HG03354 (cell line): ENCODE measurements around the gene CAMKMT.

Experiments
- ATAC-seq: cut with Tn5 transposase; IDR thresholded peaks from one replicate; pipeline ENCODE4 v1.9.1; 2021; ENCODE audit warnings: mild to moderate bottlenecking; ENCODE audit not compliant: unreplicated experiment, poor library complexity, severe bottlenecking

Gene CAMKMT

DNA sequence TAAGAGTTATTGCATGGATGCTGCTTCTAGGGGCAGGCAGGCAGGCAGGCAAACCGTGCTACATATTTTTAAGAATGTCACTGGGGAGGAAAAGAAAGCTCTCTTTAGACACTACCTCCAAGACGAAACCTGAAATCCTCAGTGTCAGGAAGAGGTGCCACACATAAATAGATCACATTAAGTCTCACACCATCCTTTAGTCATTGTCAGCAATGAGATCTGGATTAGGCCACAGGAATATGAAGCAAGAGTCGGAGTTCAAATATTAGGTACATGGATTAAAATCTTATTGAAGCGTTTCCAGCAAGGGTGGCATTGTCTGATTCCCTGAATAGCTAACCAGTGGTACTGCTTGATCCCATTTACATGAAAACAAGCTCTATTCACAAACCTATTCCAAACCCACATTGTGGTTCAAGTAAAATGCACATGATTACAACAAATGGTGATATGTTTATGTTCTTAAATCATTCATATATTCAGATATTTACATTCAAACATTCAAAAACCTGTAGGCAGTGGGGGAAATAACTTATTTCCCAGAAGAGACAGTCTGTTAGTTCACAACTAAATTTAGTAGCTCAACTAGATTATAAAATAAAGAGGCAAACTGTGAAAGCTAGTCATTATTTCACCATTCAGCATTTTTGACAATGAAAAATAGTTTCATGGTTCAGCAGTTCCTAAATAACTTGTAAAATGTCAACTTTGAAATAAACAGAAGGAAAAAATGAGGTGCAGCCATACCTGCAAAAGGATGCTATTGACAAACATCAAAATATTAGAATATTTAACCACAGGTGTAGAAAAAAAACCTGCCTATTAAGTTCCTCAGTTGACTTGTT, 384.4 kb downstream of the CAMKMT start:
- ATAC-seq: no peak

DNA sequence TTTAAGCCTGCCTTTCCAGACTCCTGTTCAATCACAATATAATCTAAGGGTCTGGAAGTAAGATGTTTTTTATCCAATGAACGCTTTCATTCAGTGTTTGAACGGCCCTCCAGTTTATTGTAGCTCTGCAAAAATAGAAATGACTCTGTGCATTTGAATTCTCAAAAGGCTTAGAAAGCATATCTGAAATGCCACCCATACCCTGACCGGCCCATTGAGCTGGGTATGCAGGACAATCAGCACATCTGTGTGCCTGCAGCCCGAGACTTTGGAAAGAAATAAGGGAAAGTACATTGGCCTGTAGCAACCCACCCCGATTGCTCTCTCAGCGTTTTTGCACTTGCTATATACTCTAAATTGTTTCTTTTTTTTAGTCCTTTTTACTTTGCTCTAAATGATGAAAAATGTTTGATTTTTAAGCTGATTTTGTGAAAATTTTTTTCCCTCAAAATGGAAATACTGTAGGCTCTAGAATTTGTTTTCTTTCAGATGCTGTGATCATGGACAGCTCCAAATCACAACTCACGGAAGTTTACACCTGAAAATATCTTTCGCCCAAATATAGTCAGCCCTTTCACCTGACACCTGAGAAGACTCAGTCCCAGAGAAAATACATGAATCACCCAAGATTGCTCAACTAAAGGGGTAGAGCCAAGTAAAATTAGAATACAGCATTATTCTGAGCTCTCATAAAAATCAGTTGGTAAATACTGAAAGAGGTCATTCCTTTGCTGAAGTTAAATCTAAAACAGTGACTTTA, 385.3 kb downstream of the CAMKMT start:
- no peak for ATAC-seq

DNA sequence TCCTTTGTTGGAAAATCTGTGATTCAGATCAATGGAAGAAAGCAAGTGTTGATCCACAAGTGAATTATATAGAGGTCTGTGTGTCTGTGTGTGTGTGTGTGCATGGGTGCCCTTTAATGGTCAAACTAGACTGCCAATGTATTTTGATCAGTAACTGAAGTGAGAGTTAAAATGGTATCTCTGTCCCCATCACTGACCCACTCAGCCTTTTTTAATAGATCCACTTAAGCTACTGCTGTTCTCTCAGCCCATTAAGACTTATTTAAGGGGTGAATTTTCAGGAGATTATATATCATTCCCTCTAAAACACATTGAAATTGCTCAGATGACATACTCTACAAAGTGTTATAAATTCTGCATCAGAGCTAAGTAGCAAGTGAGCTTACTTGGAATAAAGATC, 386.0 kb downstream of the CAMKMT start:
- no peak for ATAC-seq

DNA sequence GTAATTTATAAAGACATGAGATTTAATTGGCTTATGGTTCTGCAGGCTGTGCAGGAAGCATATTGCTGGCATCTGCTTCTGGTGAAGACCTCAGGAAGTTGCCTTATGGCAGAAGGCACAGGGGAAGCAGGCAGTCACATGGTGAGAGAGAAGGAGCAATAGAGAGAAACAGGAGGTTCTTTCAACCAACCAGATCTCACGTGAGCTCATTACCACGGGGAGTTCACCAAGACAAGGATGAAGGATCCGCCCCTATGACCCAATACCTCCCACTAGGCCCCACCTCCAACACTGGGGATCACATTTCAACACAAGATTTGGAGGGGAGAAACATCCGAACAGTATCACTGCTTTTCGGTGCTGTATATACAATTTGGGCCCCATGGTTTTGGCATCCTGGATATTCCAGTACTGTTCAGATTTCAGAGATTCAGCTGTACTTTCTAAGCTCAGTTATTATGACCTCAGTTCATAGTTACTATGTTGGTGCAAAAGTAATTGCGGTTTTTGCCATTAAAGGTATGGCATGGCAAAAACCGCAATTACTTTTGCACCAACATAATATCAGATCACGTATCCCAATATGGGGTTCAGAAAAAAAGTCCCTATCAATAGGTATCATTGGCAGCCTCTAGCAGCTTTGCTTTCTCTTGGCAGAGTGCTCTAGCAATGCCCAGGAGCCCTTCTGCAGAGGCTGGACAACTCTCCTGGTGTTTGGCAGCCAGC, 390.2 kb downstream of the CAMKMT start:
- ATAC-seq: no peak

DNA sequence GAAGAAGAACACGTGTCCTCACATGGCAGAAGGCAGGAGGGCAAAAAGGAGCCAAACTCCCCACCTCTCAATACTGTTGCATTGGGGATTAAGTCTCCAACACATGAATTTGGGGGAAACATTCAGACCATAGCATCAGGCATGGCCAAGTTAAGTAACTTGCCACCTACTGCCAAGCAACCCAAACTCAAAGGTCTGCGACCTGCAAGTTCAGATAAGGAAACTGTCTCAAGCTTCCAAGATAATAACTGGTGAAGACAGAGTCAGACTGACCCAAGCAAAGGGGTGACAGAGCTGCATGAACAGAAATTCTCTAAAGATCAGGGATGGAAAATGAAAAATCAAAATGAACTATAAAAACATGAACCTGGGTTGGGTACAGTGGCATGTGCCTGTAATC, 391.0 kb downstream of the CAMKMT start:
- ATAC-seq: no peak

DNA sequence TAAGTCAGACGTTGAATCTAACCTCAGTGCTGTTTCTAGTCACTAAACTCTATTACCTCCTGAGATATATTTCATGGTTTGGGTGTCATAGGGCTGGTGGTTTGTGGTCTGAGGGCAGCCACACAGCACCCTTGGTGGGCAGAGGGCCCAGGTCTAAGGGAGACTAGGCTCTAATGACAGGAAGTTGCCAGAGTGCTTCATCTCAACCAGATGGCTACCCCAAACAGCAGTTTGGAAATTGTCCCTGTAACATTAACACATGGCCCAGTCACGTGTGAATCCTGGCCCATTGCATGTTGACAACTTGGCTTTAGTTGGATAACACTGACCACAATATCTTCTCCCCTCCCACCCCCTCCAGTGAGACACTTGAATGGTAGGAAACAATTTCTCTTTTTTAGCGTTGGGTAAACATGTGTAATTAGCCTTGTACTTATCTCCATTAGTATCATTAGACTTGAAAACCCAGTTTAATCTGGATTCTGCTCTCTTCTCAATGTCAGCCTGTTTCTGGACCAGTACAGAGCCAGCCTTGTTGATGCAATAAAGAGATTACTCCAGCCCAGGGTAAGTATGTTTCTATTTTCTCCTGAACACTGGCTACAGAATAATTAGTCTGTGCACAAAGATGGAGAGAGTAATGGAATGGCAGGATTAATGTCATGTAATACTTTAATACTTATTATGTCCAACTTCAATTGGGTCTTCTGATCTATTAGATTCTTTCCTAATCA, 392.0 kb downstream of the CAMKMT start:
- peak; percentile 76 for ATAC-seq

DNA sequence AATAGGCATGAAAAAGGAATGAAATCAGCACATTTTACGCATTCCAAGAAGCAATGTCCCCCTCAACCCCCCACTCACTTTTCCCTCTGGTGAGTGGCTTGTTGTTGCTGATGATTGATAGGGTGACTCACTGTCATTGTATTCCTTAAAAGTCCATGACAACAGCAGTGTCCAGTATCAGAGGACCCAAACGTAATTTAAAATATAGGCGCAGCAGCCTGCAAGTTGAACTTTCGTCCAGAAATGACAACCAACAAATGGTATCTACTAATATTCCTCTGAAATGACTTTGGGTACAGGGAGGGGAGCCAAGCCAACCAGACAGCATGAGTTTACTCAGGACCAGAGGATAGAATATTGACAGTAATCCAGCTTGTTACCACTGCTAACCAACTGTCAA, 396.8 kb downstream of the CAMKMT start:
- ATAC-seq: no peak

DNA sequence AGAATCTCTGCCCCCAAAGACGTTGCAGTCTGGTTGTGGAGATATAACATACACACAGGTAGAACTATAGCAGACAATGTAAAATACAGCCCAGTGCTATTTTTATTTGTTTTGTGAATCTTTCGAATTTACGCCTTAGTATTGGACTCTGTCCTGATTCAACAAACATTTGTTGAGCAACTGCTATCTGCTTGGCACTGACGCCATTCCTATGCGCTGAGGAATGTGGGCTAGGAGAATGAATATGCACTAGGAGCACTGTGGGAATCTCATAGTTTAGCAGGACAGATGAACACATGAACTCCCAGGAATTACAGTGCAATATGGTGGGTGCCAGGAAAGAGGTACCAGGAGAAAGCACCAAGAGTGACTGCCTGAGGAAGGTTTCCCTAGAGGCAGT, 398.1 kb downstream of the CAMKMT start:
- ATAC-seq: no peak

DNA sequence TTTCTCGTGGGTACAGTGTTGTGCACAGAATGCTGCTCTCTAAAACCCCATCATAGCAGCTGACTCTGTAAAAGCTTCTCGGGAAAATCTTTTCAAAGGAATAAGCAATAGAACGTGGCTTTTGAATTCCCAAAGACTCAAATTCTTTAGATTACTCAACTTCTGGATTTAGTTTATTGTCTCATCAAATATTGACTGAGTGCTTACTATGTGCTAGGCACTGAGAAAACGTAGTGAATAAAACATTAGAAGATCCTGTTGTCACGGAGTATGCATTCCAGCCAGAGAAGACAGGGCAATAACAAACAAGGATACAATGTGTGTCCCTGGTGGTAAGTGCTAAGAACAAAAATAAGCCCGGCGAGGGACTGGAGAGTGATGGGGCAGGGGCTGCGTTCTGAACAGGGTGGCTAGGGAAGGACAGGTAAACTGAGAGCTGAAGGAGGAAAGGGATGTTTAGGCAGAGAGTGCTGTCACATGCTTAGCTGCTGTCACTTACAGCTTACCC, 401.6 kb downstream of the CAMKMT start:
- no peak for ATAC-seq

DNA sequence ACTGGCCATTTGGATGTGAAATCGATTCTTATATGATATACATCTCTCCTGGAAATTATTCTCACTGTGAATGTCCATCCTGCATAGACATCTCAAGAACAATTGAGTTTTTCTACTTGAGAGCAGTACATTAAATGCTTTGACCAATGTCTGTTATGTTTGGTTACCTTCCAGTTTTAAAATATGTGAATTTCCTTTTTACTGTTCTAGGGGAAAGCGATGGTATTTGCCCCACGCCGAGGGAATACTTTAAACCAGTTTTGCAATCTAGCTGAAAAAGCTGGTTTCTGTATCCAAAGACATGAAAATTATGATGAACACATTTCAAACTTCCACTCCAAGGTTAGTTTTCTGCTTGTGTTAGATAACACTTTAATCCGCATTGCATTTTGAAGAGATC, 404.5 kb downstream of the CAMKMT start:
- ATAC-seq: no peak

DNA sequence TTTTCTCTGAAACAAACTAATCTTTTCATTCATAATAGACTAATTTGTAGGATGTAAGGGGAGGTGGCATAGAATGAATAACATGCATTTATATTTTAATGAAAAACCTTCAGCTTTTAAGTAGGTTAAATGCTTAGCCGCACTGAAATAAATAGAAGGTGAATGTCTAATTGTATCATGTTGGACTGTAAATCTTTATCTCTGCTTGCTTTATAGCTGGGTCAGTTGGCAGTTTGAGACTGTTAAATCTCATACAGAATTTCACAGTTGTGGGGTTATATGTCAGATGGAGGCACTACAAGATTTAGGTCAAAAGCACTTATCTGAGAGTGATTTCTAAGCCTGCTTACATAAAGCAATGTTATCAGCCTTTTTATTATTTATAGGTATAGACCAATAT, 405.0 kb downstream of the CAMKMT start:
- ATAC-seq: no peak

DNA sequence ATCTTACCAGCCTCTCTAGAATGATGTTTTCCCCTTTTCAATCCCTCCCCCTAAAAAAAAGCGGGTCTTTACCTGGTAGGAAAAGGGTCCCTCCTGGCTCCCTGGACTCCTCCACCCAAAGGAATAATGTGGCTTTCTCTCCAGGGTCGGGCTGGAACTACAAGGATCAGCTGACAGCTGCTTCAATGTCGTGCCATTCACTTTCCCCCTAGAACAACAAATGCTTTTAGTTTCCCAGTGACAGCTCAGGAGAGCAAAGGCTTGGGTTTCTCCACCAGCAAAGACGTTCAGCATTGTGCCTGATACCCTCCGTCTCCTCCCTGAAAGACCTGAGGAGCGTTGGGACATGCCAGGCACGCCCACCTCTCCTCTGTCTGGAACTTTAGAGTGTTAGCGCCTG, 405.9 kb downstream of the CAMKMT start:
- ATAC-seq: no peak

DNA sequence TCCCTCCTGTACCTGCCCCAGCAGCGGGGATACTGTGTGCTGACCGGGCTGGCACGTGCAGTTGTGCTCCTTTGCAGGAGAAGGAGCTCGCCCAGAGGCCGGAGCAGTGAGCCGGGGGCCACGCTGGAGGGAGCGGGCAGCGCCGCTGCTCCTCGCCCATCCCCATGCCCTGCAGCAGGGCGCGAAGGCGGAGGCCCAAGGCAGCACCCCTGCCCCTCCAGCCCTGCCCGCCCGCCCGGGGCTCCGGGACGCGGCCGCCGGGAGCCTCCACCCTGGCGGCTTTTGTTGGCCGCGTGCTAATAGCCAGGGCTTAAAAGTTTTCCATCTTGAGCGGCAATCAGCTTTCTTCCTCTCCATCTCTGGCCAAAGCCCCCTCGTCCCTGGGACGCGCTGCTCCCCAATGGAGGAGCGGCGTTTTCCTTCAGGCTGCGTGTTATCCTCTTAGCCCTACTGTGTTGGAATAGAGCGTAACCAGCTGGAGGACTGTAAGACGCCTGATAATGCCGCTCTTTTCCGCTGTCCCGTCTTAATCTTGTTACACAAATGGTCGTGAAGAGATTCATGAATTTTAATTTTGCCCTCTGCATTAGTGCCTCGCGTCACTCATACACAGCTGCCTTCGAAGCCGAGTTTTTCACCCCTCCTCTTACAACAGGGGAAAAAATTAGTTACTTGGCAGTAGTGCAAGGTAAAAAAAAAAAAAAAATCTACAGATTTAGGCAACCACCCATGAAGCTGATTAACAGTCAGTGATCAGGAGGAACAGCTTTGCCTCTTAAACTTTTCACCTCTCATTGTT, 406.9 kb downstream of the CAMKMT start:
- no peak for ATAC-seq

DNA sequence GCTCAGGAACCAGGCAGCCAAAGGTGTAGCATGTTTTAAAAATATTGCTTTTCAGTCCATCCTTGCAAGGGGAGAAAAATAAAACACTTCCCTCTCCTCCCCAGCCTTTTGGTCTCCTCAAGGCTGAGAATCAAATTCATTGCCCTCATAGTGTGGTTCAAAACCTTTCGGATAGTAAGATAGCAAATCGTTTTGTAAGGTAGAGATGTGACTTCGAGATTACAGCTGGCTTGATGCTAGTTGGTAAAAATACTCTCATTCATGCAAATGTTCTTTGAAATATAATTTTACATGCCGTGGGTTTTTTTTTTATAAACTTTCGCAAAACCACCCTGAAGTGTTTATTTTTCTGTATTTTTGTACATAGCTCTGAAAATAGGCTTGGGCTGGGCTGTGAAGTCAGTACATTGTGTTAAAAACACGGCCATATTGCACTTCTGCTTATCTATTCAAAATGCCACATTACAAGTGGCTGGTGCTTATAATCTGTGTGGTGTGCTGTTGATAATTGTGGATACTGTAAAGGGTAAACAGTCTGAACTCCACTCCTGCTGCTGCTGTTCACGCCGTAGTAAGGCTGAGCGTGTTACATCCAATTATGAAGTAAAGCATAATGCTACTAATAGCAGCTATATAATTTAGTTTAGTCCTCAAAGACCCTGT, 407.7 kb downstream of the CAMKMT start:
- no peak for ATAC-seq

DNA sequence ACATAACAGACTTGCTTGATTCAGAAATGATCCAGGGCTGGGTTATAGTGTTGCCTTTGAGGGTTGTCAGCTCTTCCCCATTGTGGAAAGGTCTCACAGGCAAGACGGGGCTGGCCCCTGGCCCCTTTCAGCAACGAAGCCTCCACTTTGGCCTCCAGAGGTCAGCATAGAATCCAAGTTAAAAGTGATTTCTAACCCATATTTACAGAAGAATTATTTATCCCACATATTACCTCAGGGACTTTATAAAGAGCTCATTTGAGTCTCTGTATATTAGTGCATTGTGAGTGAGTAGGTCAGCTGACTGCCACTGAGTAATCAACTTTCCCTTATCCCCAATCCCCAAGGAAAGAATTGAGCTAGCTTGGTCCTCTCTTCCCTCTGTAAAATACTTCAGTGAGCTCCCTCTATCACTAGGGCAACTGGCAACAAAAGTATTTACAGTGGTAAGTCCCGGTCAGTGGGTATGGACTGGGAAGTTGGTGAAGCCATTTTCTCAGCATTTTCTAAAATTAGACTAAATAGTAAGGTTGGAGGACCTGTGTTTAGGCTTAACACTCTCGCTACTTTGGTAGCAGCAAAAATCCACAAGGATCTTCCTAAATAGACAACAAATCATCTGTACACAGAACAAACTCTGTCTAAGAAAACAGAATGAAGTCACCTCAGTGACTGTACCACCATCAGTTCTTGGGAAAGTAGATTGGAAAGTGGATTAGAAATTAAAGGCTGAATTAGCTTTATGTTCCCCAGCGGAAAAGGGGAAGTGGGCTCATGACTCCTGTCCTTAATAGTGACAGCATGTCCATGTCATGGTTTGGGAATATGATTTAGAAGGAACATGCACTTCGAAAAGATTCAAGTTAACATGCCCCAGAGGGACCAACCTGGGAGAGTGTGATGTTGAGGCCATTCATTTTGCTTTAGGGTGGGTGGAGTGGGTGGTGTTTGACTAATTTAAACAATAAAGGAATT, 408.8 kb downstream of the CAMKMT start:
- ATAC-seq: no peak

DNA sequence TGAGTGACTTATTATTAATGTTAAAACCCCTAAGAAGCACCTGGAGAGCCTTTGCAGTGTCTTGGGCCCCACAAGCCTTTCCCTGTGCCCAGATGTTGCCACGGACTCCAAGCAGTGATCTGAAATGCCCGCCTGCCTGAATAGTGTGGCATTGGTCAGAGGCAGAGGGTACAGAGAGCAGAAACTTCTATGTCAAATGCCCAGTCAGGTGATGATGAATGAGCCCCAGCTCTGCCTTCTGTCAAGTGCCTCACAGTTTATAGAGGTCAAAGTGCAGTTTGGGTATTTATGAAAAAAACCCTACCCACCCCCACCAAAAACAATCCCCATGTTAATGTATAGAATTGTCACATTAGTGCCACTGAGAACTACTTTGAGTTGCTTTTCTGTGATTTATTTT, 409.8 kb downstream of the CAMKMT start:
- no peak for ATAC-seq

DNA sequence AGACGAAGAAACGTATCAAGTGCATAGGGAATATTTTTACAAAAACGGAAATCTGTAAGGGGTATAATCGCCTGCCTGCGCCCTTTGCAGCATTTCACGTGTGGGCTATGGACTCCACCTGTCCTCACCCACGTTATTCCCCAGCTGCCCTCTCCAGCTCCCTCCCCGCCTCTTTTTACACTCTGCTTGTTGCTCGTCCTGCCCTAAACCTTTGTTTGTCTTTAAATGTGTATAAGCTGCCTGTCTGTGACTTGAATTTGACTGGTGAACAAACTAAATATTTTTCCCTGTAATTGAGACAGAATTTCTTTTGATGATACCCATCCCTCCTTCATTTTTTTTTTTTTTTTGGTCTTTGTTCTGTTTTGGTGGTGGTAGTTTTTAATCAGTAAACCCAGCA, 410.4 kb downstream of the CAMKMT start:
- no peak for ATAC-seq
